ENCODE measurements around the gene SLC27A6.

Gene SLC27A6

GRCh38 chr5:129065721-129066120, 100.4 kb downstream of the SLC27A6 start:
- no peak overlapping the region for H3K9ac ChIP-seq (ENCODE audit: low read length)
- H4K8ac ChIP-seq (ENCODE audit: low read length), result no peak overlapping the region
- H3K14ac ChIP-seq (ENCODE audit: low read length in 2 of 2), result no peak overlapping the region
- H4K91ac ChIP-seq (ENCODE audit: low read length), result no peak overlapping the region
- H3K23ac ChIP-seq (ENCODE audit: low read length in 2 of 2), result no peak overlapping the region
- no peak overlapping the region for H3K18ac ChIP-seq (ENCODE audit: low read depth in 1 of 2, low read length in 2 of 2)
- H2BK120ac ChIP-seq (ENCODE audit: low read depth, low read length), result no peak overlapping the region
- no peak overlapping the region for H2BK5ac ChIP-seq (ENCODE audit: low read depth, low read length, poor library complexity, severe bottlenecking)
- no peaks in the 10 kb centered on the region for H3K27me3 ChIP-seq (ENCODE audit: control insufficient read depth in 1 of 2, insufficient read depth in 1 of 2, low read length in 2 of 2)
- no peak overlapping the region for H3K4me2 ChIP-seq (ENCODE audit: low read length, poor library complexity, severe bottlenecking)
- no peaks in the 10 kb centered on the region for H3K4me1 ChIP-seq (ENCODE audit: control insufficient read depth, insufficient read depth, low read depth, low read length)
- no peak for DNase-seq
- H3K36me3 ChIP-seq (ENCODE audit: control insufficient read depth in 1 of 2, insufficient read depth in 2 of 2, low read depth in 1 of 2, low read length in 2 of 2), result no peaks in the 10 kb centered on the region
- H3K4me3 ChIP-seq (ENCODE audit: insufficient read depth in 1 of 2, low read depth in 1 of 2, low read length in 2 of 2), result no peak overlapping the region
- no peak overlapping the region for H3K4ac ChIP-seq (ENCODE audit: low read depth in 1 of 2, low read length in 2 of 2)
- H3K79me1 ChIP-seq (replicated peaks; ENCODE audit: low read length, poor library complexity, severe bottlenecking), result no peaks in the 10 kb centered on the region
- no peak overlapping the region for H2AK5ac ChIP-seq (ENCODE audit: low read length, severe bottlenecking)
- no peaks in the 10 kb centered on the region for H3K9me3 ChIP-seq (ENCODE audit: control insufficient read depth, low read length)
- no peak overlapping the region for H3K27ac ChIP-seq (ENCODE audit: low read length, poor library complexity, severe bottlenecking)
- no peak overlapping the region for H2BK12ac ChIP-seq (ENCODE audit: low read length in 2 of 2)
- H2AFZ ChIP-seq (ENCODE audit: low read depth, low read length), result no peak overlapping the region
- WGBS, result 97% methylated on average over 2 of the region's 2 CpGs
- H2BK15ac ChIP-seq (ENCODE audit: low read depth, poor library complexity, severe bottlenecking), result no peak overlapping the region

GRCh38 chr5:129067745-129068144, 102.5 kb downstream of the SLC27A6 start:
- no peak overlapping the region for H3K14ac ChIP-seq (ENCODE audit: low read length in 2 of 2)
- H3K4me1 ChIP-seq (ENCODE audit: control insufficient read depth, insufficient read depth, low read depth, low read length), result no peaks in the 10 kb centered on the region
- no peaks in the 10 kb centered on the region for H3K27me3 ChIP-seq (ENCODE audit: control insufficient read depth in 1 of 2, insufficient read depth in 1 of 2, low read length in 2 of 2)
- H3K27ac ChIP-seq (ENCODE audit: low read length, poor library complexity, severe bottlenecking), result no peak overlapping the region
- no peak overlapping the region for H3K4ac ChIP-seq (ENCODE audit: low read depth in 1 of 2, low read length in 2 of 2)
- H3K36me3 ChIP-seq (ENCODE audit: control insufficient read depth in 1 of 2, insufficient read depth in 2 of 2, low read depth in 1 of 2, low read length in 2 of 2), result no peaks in the 10 kb centered on the region
- H2BK120ac ChIP-seq (ENCODE audit: low read depth, low read length), result no peak overlapping the region
- DNase-seq, result no peak
- no peaks in the 10 kb centered on the region for H3K9me3 ChIP-seq (ENCODE audit: control insufficient read depth, low read length)
- H3K9ac ChIP-seq (ENCODE audit: low read length), result no peak overlapping the region
- no peak overlapping the region for H3K23ac ChIP-seq (ENCODE audit: low read length in 2 of 2)
- H4K8ac ChIP-seq (ENCODE audit: low read length), result no peak overlapping the region
- H2AK5ac ChIP-seq (ENCODE audit: low read length, severe bottlenecking), result no peak overlapping the region
- H4K91ac ChIP-seq (ENCODE audit: low read length), result no peak overlapping the region
- H2BK12ac ChIP-seq (ENCODE audit: low read length in 2 of 2), result no peak overlapping the region
- H3K4me2 ChIP-seq (ENCODE audit: low read length, poor library complexity, severe bottlenecking), result no peak overlapping the region
- H3K79me1 ChIP-seq (replicated peaks; ENCODE audit: low read length, poor library complexity, severe bottlenecking), result no peaks in the 10 kb centered on the region
- no peak overlapping the region for H2BK5ac ChIP-seq (ENCODE audit: low read depth, low read length, poor library complexity, severe bottlenecking)
- no peak overlapping the region for H3K18ac ChIP-seq (ENCODE audit: low read depth in 1 of 2, low read length in 2 of 2)
- H2AFZ ChIP-seq (ENCODE audit: low read depth, low read length), result no peak overlapping the region
- no peak overlapping the region for H3K4me3 ChIP-seq (ENCODE audit: insufficient read depth in 1 of 2, low read depth in 1 of 2, low read length in 2 of 2)
- no peak overlapping the region for H2BK15ac ChIP-seq (ENCODE audit: low read depth, poor library complexity, severe bottlenecking)

GRCh38 chr5:129069292-129069691, 104.0 kb downstream of the SLC27A6 start:
- WGBS, result 100% methylated on average over 1 of the region's 2 CpGs
- H2BK120ac ChIP-seq (ENCODE audit: low read depth, low read length), result no peak overlapping the region
- H3K9ac ChIP-seq (ENCODE audit: low read length), result no peak overlapping the region
- H3K36me3 ChIP-seq (ENCODE audit: control insufficient read depth in 1 of 2, insufficient read depth in 2 of 2, low read depth in 1 of 2, low read length in 2 of 2), result no peaks in the 10 kb centered on the region
- H3K4me3 ChIP-seq (ENCODE audit: insufficient read depth in 1 of 2, low read depth in 1 of 2, low read length in 2 of 2), result no peak overlapping the region
- H3K9me3 ChIP-seq (ENCODE audit: control insufficient read depth, low read length), result no peaks in the 10 kb centered on the region
- H2AK5ac ChIP-seq (ENCODE audit: low read length, severe bottlenecking), result no peak overlapping the region
- H3K4me2 ChIP-seq (ENCODE audit: low read length, poor library complexity, severe bottlenecking), result no peak overlapping the region
- no peak overlapping the region for H2BK5ac ChIP-seq (ENCODE audit: low read depth, low read length, poor library complexity, severe bottlenecking)
- no peak for DNase-seq
- no peak overlapping the region for H3K27ac ChIP-seq (ENCODE audit: low read length, poor library complexity, severe bottlenecking)
- no peak overlapping the region for H2BK12ac ChIP-seq (ENCODE audit: low read length in 2 of 2)
- H3K18ac ChIP-seq (ENCODE audit: low read depth in 1 of 2, low read length in 2 of 2), result no peak overlapping the region
- H3K23ac ChIP-seq (ENCODE audit: low read length in 2 of 2), result no peak overlapping the region
- H2BK15ac ChIP-seq (ENCODE audit: low read depth, poor library complexity, severe bottlenecking), result no peak overlapping the region
- H3K4me1 ChIP-seq (ENCODE audit: control insufficient read depth, insufficient read depth, low read depth, low read length), result no peaks in the 10 kb centered on the region
- H3K4ac ChIP-seq (ENCODE audit: low read depth in 1 of 2, low read length in 2 of 2), result no peak overlapping the region
- no peak overlapping the region for H3K14ac ChIP-seq (ENCODE audit: low read length in 2 of 2)
- no peak overlapping the region for H2AFZ ChIP-seq (ENCODE audit: low read depth, low read length)
- no peak overlapping the region for H4K8ac ChIP-seq (ENCODE audit: low read length)
- no peaks in the 10 kb centered on the region for H3K79me1 ChIP-seq (replicated peaks; ENCODE audit: low read length, poor library complexity, severe bottlenecking)
- H3K27me3 ChIP-seq (ENCODE audit: control insufficient read depth in 1 of 2, insufficient read depth in 1 of 2, low read length in 2 of 2), result no peaks in the 10 kb centered on the region
- H4K91ac ChIP-seq (ENCODE audit: low read length), result no peak overlapping the region

- H3K36me3 ChIP-seq (ENCODE audit: control insufficient read depth in 1 of 2, insufficient read depth in 2 of 2, low read depth in 1 of 2, low read length in 2 of 2), result no peaks in the 10 kb centered on the region
- H3K4me2 ChIP-seq (ENCODE audit: low read length, poor library complexity, severe bottlenecking), result no peak overlapping the region
- no peak overlapping the region for H2AK5ac ChIP-seq (ENCODE audit: low read length, severe bottlenecking)
- H4K8ac ChIP-seq (ENCODE audit: low read length), result no peak overlapping the region
- H3K18ac ChIP-seq (ENCODE audit: low read depth in 1 of 2, low read length in 2 of 2), result no peak overlapping the region
- no peaks in the 10 kb centered on the region for H3K4me1 ChIP-seq (ENCODE audit: control insufficient read depth, insufficient read depth, low read depth, low read length)
- H2BK120ac ChIP-seq (ENCODE audit: low read depth, low read length), result no peak overlapping the region
- no peaks in the 10 kb centered on the region for H3K27me3 ChIP-seq (ENCODE audit: control insufficient read depth in 1 of 2, insufficient read depth in 1 of 2, low read length in 2 of 2)
- H3K79me1 ChIP-seq (replicated peaks; ENCODE audit: low read length, poor library complexity, severe bottlenecking), result no peaks in the 10 kb centered on the region
- no peak for DNase-seq
- no peak overlapping the region for H3K27ac ChIP-seq (ENCODE audit: low read length, poor library complexity, severe bottlenecking)
- WGBS, result 95% methylated on average over 3 of the region's 3 CpGs
- no peaks in the 10 kb centered on the region for H3K9me3 ChIP-seq (ENCODE audit: control insufficient read depth, low read length)
- H2BK12ac ChIP-seq (ENCODE audit: low read length in 2 of 2), result no peak overlapping the region
- H4K91ac ChIP-seq (ENCODE audit: low read length), result no peak overlapping the region
- no peak overlapping the region for H3K23ac ChIP-seq (ENCODE audit: low read length in 2 of 2)
- no peak overlapping the region for H3K4me3 ChIP-seq (ENCODE audit: insufficient read depth in 1 of 2, low read depth in 1 of 2, low read length in 2 of 2)
- H3K4ac ChIP-seq (ENCODE audit: low read depth in 1 of 2, low read length in 2 of 2), result no peak overlapping the region
- no peak overlapping the region for H2BK5ac ChIP-seq (ENCODE audit: low read depth, low read length, poor library complexity, severe bottlenecking)
- no peak overlapping the region for H3K14ac ChIP-seq (ENCODE audit: low read length in 2 of 2)
- no peak overlapping the region for H2BK15ac ChIP-seq (ENCODE audit: low read depth, poor library complexity, severe bottlenecking)
- H2AFZ ChIP-seq (ENCODE audit: low read depth, low read length), result no peak overlapping the region
- no peak overlapping the region for H3K9ac ChIP-seq (ENCODE audit: low read length)
These were observed 107.8 kb downstream of the SLC27A6 start for GRCh38 chr5:129073111-129073510.
